ENCODE data around the gene HSP90AA1.

GRCh38 chr14:102078831-102079699 is 7.8 kb downstream of the HSP90AA1 start:
- TF ChIP-seq CTCF (conservative IDR thresholded peaks at IDR 0.05; ENCODE audit: low read depth, low read length) (no peak), EZH2 (IDR thresholded peaks at IDR 0.05; ENCODE audit: low read length, unreplicated experiment) (no peak), EZH2phosphoT487 (IDR thresholded peaks at IDR 0.05; ENCODE audit: borderline replicate concordance, low read length) (no peak)
